Measurements from ENCODE around the gene PCDHGA2.
"Not testable (repeated sequence)": the region's sequence is repeated elsewhere in the genome, so short reads cannot be mapped to it uniquely, and the experiment has no call there.

The PCDHGA2 gene

DNA sequence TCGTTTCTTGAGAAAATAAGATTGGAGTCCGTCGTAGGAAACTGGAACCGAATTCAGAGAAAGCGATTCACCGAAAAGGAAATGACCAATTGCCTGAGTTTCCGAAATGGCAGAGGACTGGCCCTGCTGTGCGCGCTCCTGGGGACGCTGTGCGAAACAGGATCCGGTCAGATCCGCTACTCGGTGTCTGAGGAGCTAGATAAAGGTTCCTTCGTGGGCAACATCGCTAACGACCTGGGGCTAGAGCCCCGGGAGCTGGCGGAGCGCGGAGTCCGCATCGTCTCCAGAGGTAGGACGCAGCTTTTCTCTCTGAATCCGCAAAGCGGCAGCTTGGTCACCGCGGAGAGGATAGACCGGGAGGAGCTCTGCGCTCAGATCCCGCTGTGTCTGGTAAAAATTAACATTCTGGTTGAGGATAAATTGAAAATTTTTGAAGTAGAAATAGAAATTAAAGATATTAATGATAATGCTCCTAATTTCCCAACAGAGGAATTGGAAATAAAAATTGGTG, 5.4 kb downstream of the PCDHGA2 start:
- TF ChIP-seq, protein P1, sequence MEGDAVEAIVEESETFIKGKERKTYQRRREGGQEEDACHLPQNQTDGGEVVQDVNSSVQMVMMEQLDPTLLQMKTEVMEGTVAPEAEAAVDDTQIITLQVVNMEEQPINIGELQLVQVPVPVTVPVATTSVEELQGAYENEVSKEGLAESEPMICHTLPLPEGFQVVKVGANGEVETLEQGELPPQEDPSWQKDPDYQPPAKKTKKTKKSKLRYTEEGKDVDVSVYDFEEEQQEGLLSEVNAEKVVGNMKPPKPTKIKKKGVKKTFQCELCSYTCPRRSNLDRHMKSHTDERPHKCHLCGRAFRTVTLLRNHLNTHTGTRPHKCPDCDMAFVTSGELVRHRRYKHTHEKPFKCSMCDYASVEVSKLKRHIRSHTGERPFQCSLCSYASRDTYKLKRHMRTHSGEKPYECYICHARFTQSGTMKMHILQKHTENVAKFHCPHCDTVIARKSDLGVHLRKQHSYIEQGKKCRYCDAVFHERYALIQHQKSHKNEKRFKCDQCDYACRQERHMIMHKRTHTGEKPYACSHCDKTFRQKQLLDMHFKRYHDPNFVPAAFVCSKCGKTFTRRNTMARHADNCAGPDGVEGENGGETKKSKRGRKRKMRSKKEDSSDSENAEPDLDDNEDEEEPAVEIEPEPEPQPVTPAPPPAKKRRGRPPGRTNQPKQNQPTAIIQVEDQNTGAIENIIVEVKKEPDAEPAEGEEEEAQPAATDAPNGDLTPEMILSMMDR (IDR thresholded peaks at IDR 0.05; ENCODE audit: insufficient read depth, low read length, missing control alignments) = no peak
- H3K4me3 ChIP-seq (ENCODE audit: low read depth, low read length) = peak overlapping the region; percentile 43
- CTCF ChIA-PET = interaction anchor here (0.9 to 10.4 kb wide), 20 partner anchors 9 to 231 kb away, joined by 3 to 134 read pairs (median 4); partner anchors contain the start of genes PCDHGA1, PCDHGA11, PCDHGA4 and PCDHGA5
- POLR2A ChIA-PET = no interaction called here
- DNase-seq (ENCODE audit: low read depth, low spot score) = no peak

DNA sequence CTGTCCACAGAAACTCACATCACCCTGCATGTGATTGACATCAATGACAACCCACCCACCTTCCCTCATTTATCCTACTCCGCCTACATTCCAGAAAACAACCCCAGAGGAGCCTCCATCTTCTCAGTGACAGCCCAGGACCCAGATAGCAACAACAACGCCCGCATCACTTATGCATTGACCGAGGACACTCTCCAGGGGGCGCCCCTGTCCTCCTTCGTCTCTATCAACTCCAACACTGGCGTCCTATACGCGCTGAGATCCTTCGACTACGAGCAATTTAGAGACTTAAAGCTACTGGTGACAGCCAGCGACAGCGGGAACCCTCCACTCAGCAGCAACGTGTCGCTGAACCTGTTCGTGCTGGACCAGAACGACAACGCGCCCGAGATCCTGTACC, 6.8 kb downstream of the PCDHGA2 start:
- CTCF ChIA-PET = interaction anchor here (1.1 to 10.4 kb wide), 4 partner anchors 13 to 221 kb away, joined by 3 to 134 read pairs (median 18); no protein-coding TSS in a partner anchor
- TF ChIP-seq, protein P1 (IDR thresholded peaks at IDR 0.05; ENCODE audit: insufficient read depth, low read length, missing control alignments) = no peak
- DNase-seq (ENCODE audit: low read depth, low spot score) = no peak
- POLR2A ChIA-PET = no interaction called here
- H3K4me3 ChIP-seq (ENCODE audit: low read depth, low read length) = no peak overlapping the region

DNA sequence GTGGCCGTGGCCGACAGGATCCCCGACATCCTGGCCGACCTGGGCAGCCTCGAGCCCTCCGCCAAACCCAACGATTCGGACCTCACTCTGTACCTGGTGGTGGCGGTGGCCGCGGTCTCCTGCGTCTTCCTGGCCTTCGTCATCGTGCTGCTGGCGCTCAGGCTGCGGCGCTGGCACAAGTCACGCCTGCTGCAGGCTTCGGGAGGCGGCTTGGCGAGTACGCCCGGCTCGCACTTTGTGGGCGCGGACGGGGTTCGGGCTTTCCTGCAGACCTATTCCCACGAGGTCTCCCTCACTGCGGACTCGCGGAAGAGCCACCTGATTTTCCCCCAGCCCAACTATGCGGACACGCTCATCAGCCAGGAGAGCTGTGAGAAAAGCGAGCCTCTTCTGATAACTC, 7.5 kb downstream of the PCDHGA2 start:
- DNase-seq (ENCODE audit: low read depth, low spot score); H3K4me3 ChIP-seq (ENCODE audit: low read depth, low read length); POLR2A ChIA-PET: not testable (repeated sequence)
- CTCF ChIA-PET = interaction anchor here (1.1 to 10.4 kb wide), 5 partner anchors 10 to 228 kb away, joined by 3 to 134 read pairs (median 4); no protein-coding TSS in a partner anchor

DNA sequence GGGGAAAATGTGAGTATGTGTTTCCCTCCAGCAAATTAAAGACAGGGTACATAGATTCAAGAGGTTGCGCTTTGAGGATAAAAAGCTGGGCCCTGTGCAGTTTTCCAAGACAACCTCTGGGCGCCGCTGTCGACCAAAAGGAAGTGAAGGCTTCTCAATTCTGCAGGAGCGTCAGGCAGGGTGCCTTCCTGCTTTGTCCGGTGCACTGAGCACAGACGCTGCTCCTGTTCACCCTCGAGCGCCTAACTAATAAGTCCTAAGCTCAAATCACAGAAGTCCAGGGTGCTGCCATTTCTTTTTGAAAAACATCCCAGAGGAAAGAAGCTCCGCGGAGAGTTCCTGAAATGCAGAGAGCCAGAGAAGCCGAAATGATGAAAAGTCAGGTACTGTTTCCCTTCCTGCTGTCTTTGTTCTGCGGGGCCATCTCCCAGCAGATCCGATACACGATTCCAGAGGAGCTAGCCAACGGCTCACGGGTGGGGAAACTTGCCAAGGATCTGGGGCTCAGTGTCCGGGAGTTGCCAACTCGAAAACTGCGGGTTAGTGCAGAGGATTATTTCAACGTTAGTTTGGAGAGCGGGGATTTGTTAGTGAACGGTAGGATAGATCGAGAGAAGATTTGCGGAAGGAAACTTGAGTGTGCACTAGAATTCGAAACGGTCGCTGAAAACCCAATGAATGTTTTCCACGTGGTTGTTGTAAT, 11.5 kb downstream of the PCDHGA2 start, which contains the start of gene PCDHGB1:
TSS of gene PCDHGB1 (plus strand) at position 183 of the 703 bp plus-strand sequence. CDS start at position 345, 162 bp downstream.
- POLR2A ChIA-PET = no interaction called here
- H3K4me3 ChIP-seq (ENCODE audit: low read depth, low read length) = peak within 1 kb of the TSS; percentile 39
- CTCF ChIA-PET = interaction anchor here (0.6 to 10.4 kb wide), 20 partner anchors 8 to 228 kb away, joined by 3 to 134 read pairs (median 6); partner anchors contain the start of genes PCDHGA1, PCDHGA2, PCDHGA5 and PCDHGA8
- DNase-seq (ENCODE audit: low read depth, low spot score) = no peak
- TF ChIP-seq, protein P1 (IDR thresholded peaks at IDR 0.05; ENCODE audit: insufficient read depth, low read length, missing control alignments) = peak; percentile 50

DNA sequence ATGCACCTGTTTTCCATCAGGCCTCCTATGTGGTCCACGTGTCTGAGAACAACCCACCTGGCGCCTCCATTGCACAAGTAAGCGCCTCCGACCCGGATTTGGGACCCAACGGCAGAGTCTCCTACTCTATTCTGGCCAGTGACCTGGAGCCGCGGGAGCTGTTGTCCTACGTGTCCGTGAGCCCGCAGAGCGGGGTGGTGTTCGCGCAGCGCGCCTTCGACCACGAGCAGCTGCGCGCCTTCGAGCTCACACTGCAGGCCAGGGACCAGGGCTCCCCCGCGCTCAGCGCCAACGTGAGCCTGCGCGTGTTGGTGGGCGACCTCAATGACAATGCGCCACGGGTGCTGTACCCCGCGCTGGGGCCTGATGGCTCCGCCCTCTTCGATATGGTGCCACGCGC, 13.0 kb downstream of the PCDHGA2 start:
- POLR2A ChIA-PET = no interaction called here
- no peak overlapping the region for H3K4me3 ChIP-seq (ENCODE audit: low read depth, low read length)
- CTCF ChIA-PET = interaction anchor here (2.4 to 10.4 kb wide), 6 partner anchors 22 to 215 kb away, joined by 6 to 134 read pairs (median 21); partner anchors contain the start of gene PCDHGA1
- DNase-seq (ENCODE audit: low read depth, low spot score) = no peak
- TF ChIP-seq, protein P1 (IDR thresholded peaks at IDR 0.05; ENCODE audit: insufficient read depth, low read length, missing control alignments) = no peak

DNA sequence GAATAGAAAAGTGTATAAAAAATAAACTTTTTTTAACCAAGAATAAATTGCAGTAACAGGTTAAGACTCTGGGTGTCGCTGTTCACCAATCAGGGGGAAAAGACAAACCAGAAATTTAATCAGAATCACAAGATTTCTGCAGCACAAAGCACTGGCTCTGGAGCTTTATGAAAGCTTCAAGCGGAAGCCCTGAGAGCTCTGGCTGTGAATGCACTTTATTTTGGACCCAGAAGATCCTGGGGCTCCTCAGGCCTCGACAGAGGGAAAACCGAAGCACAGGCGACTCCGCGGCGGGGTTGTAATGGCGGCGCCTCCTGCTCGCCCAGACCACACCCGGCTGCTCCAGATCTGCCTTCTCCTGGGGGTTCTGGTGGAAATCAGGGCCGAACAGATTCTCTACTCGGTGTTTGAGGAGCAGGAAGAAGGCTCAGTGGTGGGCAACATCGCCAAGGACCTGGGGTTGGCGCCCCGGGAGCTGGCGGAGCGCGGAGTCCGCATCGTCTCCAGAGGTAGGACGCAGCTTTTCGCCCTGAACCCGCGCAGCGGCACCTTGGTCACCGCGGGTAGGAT, 16.4 kb downstream of the PCDHGA2 start, which contains the start of gene PCDHGA4:
TSS of gene PCDHGA4 (plus strand) at position 122 of the 570 bp plus-strand sequence. CDS start at position 209, 87 bp downstream.
- POLR2A ChIA-PET = no interaction called here
- TF ChIP-seq, protein P1 (IDR thresholded peaks at IDR 0.05; ENCODE audit: insufficient read depth, low read length, missing control alignments) = peak; percentile 2
- CTCF ChIA-PET = interaction anchor here (1.0 to 3.7 kb wide), 17 partner anchors 9 to 212 kb away, joined by 3 to 37 read pairs (median 6); partner anchors contain the start of genes PCDHGA1, PCDHGA2, PCDHGA3 and PCDHGA5
- DNase-seq (ENCODE audit: low read depth, low spot score) = no peak
- H3K4me3 ChIP-seq (ENCODE audit: low read depth, low read length) = peak within 1 kb of the TSS; percentile 45
